Aorta (tissue), 5 donors: Measurements from ENCODE around the gene AASDHPPT. TPM values are rescaled to one million over a fixed set of nuclear protein-coding genes. Genes with fewer than 3 reads are reported as not detected.
"Not testable (repeated sequence)": the region's sequence is repeated elsewhere in the genome, so short reads cannot be mapped to it uniquely, and the experiment has no call there.

Source experiments
- ATAC-seq: fragments of 200-7000 bp; cut with Tn5 transposase; one replicate; pipeline ENCODE4 v1.9.1; 2022; ENCODE audit warnings: moderate library complexity; ENCODE audit not compliant: low FRiP score
- DNase-seq, 2 donors: peaks; one replicate each; pipeline ENCODE4 v3.0.0-alpha.2; 2020
- H3K27ac ChIP-seq, 2 donors: one replicate each; pipeline ENCODE4 v1.5.1; 2013; ENCODE audit warnings: low read length in 2 of 2, mild to moderate bottlenecking in 2 of 2, moderate library complexity in 2 of 2, control low read depth in 1 of 2, inconsistent platforms in 1 of 2, low read depth in 1 of 2
- H3K27me3 ChIP-seq, 2 donors: one replicate each; pipeline ENCODE4 v1.6.1; 2013; ENCODE audit warnings: control low read depth in 1 of 2, low read length in 1 of 2, mild to moderate bottlenecking in 1 of 2, moderate library complexity in 1 of 2; ENCODE audit not compliant: insufficient read depth in 2 of 2, control insufficient read depth in 1 of 2
- H3K36me3 ChIP-seq, 2 donors: one replicate each; pipeline ENCODE4 v1.6.1; 2013; ENCODE audit warnings: control low read depth in 1 of 2, low read length in 1 of 2, mild to moderate bottlenecking in 1 of 2; ENCODE audit not compliant: insufficient read depth in 2 of 2, control insufficient read depth in 1 of 2
- H3K4me1 ChIP-seq, 2 donors: one replicate each; pipeline ENCODE4 v1.6.1; 2013; ENCODE audit warnings: low read length in 2 of 2, control low read depth in 1 of 2, mild to moderate bottlenecking in 1 of 2, moderate library complexity in 1 of 2; ENCODE audit not compliant: insufficient read depth in 2 of 2, control insufficient read depth in 1 of 2
- H3K4me3 ChIP-seq, 2 donors: one replicate each; pipeline ENCODE4 v1.5.1; 2013; ENCODE audit warnings: low read length in 2 of 2, control low read depth in 1 of 2, mild to moderate bottlenecking in 1 of 2
- H3K9me3 ChIP-seq: one replicate; pipeline ENCODE4 v1.6.1; 2013; ENCODE audit warnings: mild to moderate bottlenecking, low read length; ENCODE audit not compliant: control insufficient read depth
- WGBS, 2 donors: extraction: QIAGEN DNeasy Blood & Tissue Kit; methylation state at CpG; one replicate each; pipeline ENCODE4 v1.1.7; 2013; 5-methylcytosine and 5-hydroxymethylcytosine counted together
- intact Hi-C, 2 donors: fragments of 100-400 bp; cut with DNase I; formaldehyde crosslinking; loops; one replicate each; pipeline versions ENCODE4 v1.14.2 to v1.15.0; 2022
- polyA plus RNA-seq, 2 donors: library from polyadenylated mRNA; stranded (reverse); fragments of 200-250 nt; gene quantifications; one replicate each; pipeline ENCODE4 v1.2.3, GENCODE V29; 2013
- total RNA-seq, 2 donors: library from RNA; stranded (reverse); fragmentation: NEBNext Ultra II Directional; extraction: Animal tissue kit (Norgen Biotek cat#: 25700); gene quantifications; one replicate each; pipeline ENCODE4 v1.2.1, GENCODE V29; 2021
- donor health status: healthy with polysubstance abuse.
- donor health status: Bipolar disorder and iron deficiency.
- donor health status: DM: no; HTN: no; CAD: no.
- donor health status: DM: no; HTN: no; CAD: no.
- donor health status: DM: yes; HTN: yes; CAD: no.

Gene AASDHPPT
- total and polyA plus RNA-seq, 4 donors = 11.1 to 23.4 (median 16.4) TPM

DNA sequence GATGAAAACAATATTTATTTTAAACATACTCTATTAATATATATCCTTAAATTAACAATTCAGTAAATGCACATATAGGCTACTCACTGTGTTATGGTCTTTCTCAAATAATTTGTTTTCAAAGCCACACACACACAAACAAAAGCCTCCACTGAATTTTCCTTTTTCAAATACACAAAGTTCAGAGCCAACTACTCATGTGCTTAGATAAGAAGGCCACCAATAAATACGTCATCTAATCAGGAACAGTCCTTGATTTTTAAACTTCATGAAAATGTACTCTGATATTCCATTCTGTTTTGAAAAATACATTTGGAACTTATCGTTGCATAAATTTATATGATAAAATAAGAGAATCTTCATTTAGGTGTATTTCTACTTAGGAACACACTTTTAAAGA is 26.4 kb upstream of the AASDHPPT start:
- H3K27me3 ChIP-seq = no peaks in the 10 kb centered on the region
- H3K4me1 ChIP-seq = no peaks in the 10 kb centered on the region
- no peak for ATAC-seq
- no peak overlapping the region for H3K4me3 ChIP-seq
- DNase-seq = no peak
- intact Hi-C loops = no loop called here
- H3K9me3 ChIP-seq = no peaks in the 10 kb centered on the region
- WGBS, 2 donors = 62 to 68% methylated on average over 2 of the region's 2 CpGs
- no peak overlapping the region for H3K27ac ChIP-seq
- H3K36me3 ChIP-seq = no peaks in the 10 kb centered on the region

GRCh38 chr11:106058377-106058776 is 19.1 kb upstream of the AASDHPPT start:
- intact Hi-C loops = not testable (repeated sequence)

GRCh38 chr11:106059617-106060016 is 17.8 kb upstream of the AASDHPPT start:
- peaks cover 0 to 3% of the 10 kb centered on the region in 2 donors for H3K36me3 ChIP-seq
- no peak overlapping the region for H3K27ac ChIP-seq
- H3K4me1 ChIP-seq = no peaks in the 10 kb centered on the region
- H3K4me3 ChIP-seq = no peak overlapping the region
- ATAC-seq = no peak
- DNase-seq = no peak
- intact Hi-C loops = no loop called here
- H3K9me3 ChIP-seq = no peaks in the 10 kb centered on the region
- 89 to 100% methylated on average over 1 of the region's 1 CpG for WGBS, 2 donors
- H3K27me3 ChIP-seq = no peaks in the 10 kb centered on the region

More at GRCh38 chr11:106058377-106058776, 19.1 kb upstream of the AASDHPPT start:
- not testable (repeated sequence) for H3K27me3 ChIP-seq, H3K36me3 ChIP-seq, H3K4me1 ChIP-seq, ATAC-seq, H3K9me3 ChIP-seq, H3K4me3 ChIP-seq, H3K27ac ChIP-seq, DNase-seq
- 92 to 99% methylated on average over 14 of the region's 14 CpGs for WGBS, 2 donors

DNA sequence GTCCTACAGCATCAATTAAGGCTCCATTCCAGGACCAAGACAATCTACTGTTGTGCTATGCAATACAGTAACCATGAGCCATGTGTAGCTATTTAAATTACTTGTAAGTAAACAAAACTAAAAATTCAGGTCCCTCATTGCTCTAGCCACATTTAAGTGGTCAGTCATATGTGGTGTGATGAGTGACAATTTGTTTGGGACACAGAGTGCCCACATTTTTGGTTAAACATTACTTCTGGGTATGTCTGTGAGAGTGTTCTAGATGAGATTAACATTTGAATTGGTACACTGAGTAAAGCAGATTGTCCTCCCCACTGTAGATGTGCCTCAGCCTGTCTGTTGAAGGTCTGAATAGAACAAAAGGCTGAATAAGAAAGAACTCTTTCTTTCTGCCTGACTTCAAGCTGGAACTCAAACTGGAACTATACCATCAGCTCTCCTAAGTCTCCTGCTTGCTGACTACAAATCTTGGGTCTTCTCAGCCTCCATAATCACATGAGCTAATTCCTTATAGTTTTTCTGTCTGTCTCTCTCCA is 16.1 kb upstream of the AASDHPPT start:
- ATAC-seq = no peak
- peaks cover 0 to 3% of the 10 kb centered on the region in 2 donors for H3K36me3 ChIP-seq
- no peaks in the 10 kb centered on the region for H3K27me3 ChIP-seq
- intact Hi-C loops = no loop called here
- no peak overlapping the region for H3K27ac ChIP-seq
- no peak overlapping the region for H3K4me3 ChIP-seq
- no peaks in the 10 kb centered on the region for H3K9me3 ChIP-seq
- DNase-seq = no peak
- no peaks in the 10 kb centered on the region for H3K4me1 ChIP-seq

GRCh38 chr11:106061954-106062949 is 15.2 kb upstream of the AASDHPPT start:
- Histone ChIP-seq H3K4me3 (no peak overlapping the region), H3K9me3 (no peaks in the 10 kb centered on the region), H3K27ac (no peak overlapping the region), H3K27me3 (no peaks in the 10 kb centered on the region), H3K36me3 (peaks cover 0 to 2% of the 10 kb centered on the region in 2 donors), H3K4me1 (no peaks in the 10 kb centered on the region)
- ATAC-seq (no peak), DNase-seq (no peak)
- intact Hi-C loops = no loop called here
- WGBS, 2 donors = 90 to 99% methylated on average over 1 of the region's 1 CpG

DNA sequence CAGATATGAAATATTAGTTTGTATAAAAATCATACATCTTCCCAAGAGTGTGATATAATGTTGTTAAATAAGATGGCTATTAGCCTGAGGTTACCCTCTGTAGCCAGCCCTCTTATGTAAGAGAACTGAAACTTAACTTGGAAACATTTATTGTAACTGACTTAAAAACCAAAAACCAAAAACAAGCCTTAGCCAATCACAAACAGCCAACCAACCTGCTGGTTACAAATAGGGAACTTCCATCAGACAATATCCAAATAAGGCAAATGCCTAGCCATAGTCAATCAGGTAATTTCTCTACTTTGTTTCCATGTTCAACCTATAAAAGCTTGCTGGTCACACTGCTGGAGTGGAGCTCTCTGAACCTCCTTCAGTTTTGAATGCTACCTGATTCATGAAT is 14.5 kb upstream of the AASDHPPT start:
- no peaks in the 10 kb centered on the region for H3K4me1 ChIP-seq
- no peak for DNase-seq
- intact Hi-C loops = no loop called here
- H3K27me3 ChIP-seq = no peaks in the 10 kb centered on the region
- no peaks in the 10 kb centered on the region for H3K9me3 ChIP-seq
- no peak overlapping the region for H3K27ac ChIP-seq
- no peak for ATAC-seq
- no peak overlapping the region for H3K4me3 ChIP-seq
- peaks cover 0 to 2% of the 10 kb centered on the region in 2 donors for H3K36me3 ChIP-seq

DNA sequence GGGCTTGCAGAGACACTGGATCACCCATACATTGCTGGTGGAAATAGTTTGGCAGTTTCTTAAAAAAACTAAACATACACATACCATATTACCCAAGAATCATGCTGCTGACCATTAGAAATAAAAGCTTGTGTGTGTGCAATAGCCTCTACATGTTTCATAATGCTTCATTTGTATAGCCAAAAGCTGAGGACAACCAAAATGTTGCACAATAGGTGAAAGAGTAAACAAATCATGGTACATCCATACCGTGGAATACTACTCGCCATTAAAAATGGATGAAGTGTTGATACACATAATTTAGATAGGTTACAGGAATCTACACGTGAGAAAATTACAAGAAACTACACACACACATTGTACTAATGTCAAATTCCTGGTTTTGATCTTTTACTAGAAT is 6.9 kb upstream of the AASDHPPT start:
- no peaks in the 10 kb centered on the region for H3K4me1 ChIP-seq
- DNase-seq (no peak), ATAC-seq (no peak)
- no peak overlapping the region for H3K4me3 ChIP-seq
- H3K27me3 ChIP-seq = no peaks in the 10 kb centered on the region
- intact Hi-C loops = no loop called here
- 88 to 94% methylated on average over 3 of the region's 3 CpGs for WGBS, 2 donors
- no peaks in the 10 kb centered on the region for H3K36me3 ChIP-seq
- no peak overlapping the region for H3K27ac ChIP-seq
- no peaks in the 10 kb centered on the region for H3K9me3 ChIP-seq

DNA sequence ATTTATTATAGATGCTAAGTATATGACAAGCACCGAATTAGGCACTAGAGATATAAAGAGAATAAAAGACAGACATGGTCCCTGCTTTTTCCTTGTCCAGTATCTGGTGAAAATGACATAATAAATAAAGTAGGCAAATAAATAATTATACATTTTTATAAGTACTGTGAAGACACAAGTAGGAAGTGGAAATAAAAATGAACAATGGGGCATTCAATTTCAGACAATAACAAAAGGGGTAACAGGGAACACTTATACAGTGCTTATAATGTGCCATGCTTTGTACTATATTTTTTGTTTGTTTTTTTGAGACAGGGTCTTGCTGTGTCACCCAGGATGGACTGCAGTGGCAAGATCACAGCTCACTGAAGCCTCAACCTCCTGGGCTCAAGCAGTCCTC is 4.7 kb upstream of the AASDHPPT start:
- Histone ChIP-seq H3K4me3 (no peak overlapping the region), H3K27ac (no peak overlapping the region), H3K9me3 (no peaks in the 10 kb centered on the region), H3K27me3 (no peaks in the 10 kb centered on the region), H3K36me3 (no peaks in the 10 kb centered on the region), H3K4me1 (peaks cover 0 to 2% of the 10 kb centered on the region in 2 donors)
- 91 to 96% methylated on average over 1 of the region's 1 CpG for WGBS, 2 donors
- intact Hi-C loops = no loop called here
- no peak for ATAC-seq
- DNase-seq = no peak
